ENCODE measurements around the gene TIGD2.
"Not testable (repeated sequence)": the region's sequence is repeated elsewhere in the genome, so short reads cannot be mapped to it uniquely, and the experiment has no call there.

TIGD2 gene

GRCh38 chr4:89140168-89140759 lies 28.9 kb downstream of the TIGD2 start:
- Histone ChIP-seq H3K27ac (ENCODE audit: low read length) (no peak overlapping the region), H3K9me3 (ENCODE audit: control insufficient read depth in 2 of 2, low read length in 2 of 2) (no peaks in the 10 kb centered on the region), H3K4me3 (ENCODE audit: low read length in 2 of 2) (no peak overlapping the region), H3K4me1 (ENCODE audit: control insufficient read depth, insufficient read depth, low read length) (no peaks in the 10 kb centered on the region), H3K36me3 (ENCODE audit: control insufficient read depth in 2 of 2, insufficient read depth in 2 of 2, low read length in 2 of 2) (no peaks in the 10 kb centered on the region), H3K9ac (ENCODE audit: low read length in 2 of 2) (no peak overlapping the region), H3K27me3 (ENCODE audit: control insufficient read depth in 1 of 2, insufficient read depth in 2 of 2, low read length in 2 of 2) (no peaks in the 10 kb centered on the region)

DNA sequence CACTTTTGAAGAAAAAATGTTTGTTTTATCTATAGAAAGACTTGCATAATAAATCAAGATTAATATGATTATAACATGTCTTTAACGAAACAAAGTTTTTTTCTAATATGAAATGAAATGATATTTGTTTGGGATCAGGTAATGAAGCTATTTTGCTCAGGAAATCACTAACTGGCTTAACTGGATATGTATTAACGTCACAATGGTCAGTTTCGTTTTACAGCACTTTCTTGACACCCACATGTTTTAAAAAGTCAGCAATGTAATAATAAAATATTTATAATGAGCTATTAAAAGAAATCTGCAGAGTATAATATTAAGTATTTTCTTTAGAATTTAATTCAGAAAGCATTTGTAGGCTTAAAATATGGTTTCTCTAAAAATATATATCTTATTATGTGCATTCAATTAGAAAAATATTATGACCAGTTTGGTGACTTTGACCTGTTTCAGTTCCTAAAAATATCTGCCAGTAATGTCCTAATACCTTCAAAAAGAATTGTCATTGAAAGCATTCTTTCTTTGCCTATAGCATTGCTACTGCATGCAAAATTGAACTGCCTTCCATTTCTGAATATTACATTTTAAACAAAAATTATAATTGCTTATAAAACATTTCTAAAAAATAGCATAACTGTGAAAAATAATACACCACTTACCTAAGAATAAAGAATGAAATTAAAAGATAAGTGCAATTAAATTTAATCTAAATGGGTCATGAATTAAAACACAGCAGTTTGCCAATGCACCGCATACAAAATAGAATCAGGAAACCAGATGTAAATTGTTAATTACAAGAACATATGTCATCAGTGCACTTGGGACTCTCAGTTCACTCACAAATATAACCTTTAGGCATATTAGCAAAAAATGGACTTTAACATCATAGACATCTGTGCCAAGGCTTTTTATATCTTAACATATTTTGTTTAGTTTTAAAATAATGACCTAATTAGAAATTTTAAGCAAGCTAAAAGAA lies 31.6 kb downstream of the TIGD2 start:
- H3K9me3 ChIP-seq (ENCODE audit: control insufficient read depth in 2 of 2, low read length in 2 of 2) = no peaks in the 10 kb centered on the region
- no peak overlapping the region for H3K9ac ChIP-seq (ENCODE audit: low read length in 2 of 2)
- no peak overlapping the region for H3K27ac ChIP-seq (ENCODE audit: low read length)
- H3K27me3 ChIP-seq (ENCODE audit: control insufficient read depth in 1 of 2, insufficient read depth in 2 of 2, low read length in 2 of 2) = no peaks in the 10 kb centered on the region
- no peaks in the 10 kb centered on the region for H3K36me3 ChIP-seq (ENCODE audit: control insufficient read depth in 2 of 2, insufficient read depth in 2 of 2, low read length in 2 of 2)
- no peak overlapping the region for H3K4me3 ChIP-seq (ENCODE audit: low read length in 2 of 2)
- no peaks in the 10 kb centered on the region for H3K4me1 ChIP-seq (ENCODE audit: control insufficient read depth, insufficient read depth, low read length)

- not testable (repeated sequence) for H3K27ac ChIP-seq (ENCODE audit: low read length); H3K9ac ChIP-seq (ENCODE audit: low read length in 2 of 2); H3K27me3 ChIP-seq (ENCODE audit: control insufficient read depth in 1 of 2, insufficient read depth in 2 of 2, low read length in 2 of 2); H3K4me3 ChIP-seq (ENCODE audit: low read length in 2 of 2); H3K4me1 ChIP-seq (ENCODE audit: control insufficient read depth, insufficient read depth, low read length); H3K36me3 ChIP-seq (ENCODE audit: control insufficient read depth in 2 of 2, insufficient read depth in 2 of 2, low read length in 2 of 2); H3K9me3 ChIP-seq (ENCODE audit: control insufficient read depth in 2 of 2, low read length in 2 of 2)
These were observed 33.3 kb downstream of the TIGD2 start for GRCh38 chr4:89144652-89145051.

- Histone ChIP-seq H3K27me3 (ENCODE audit: control insufficient read depth in 1 of 2, insufficient read depth in 2 of 2, low read length in 2 of 2) (no peaks in the 10 kb centered on the region), H3K36me3 (ENCODE audit: control insufficient read depth in 2 of 2, insufficient read depth in 2 of 2, low read length in 2 of 2) (no peaks in the 10 kb centered on the region), H3K9me3 (ENCODE audit: control insufficient read depth in 2 of 2, low read length in 2 of 2) (no peaks in the 10 kb centered on the region), H3K4me1 (ENCODE audit: control insufficient read depth, insufficient read depth, low read length) (no peaks in the 10 kb centered on the region), H3K4me3 (ENCODE audit: low read length in 2 of 2) (no peak overlapping the region), H3K27ac (ENCODE audit: low read length) (no peak overlapping the region), H3K9ac (ENCODE audit: low read length in 2 of 2) (no peak overlapping the region)
These were observed 34.9 kb downstream of the TIGD2 start for GRCh38 chr4:89146196-89146595.

DNA sequence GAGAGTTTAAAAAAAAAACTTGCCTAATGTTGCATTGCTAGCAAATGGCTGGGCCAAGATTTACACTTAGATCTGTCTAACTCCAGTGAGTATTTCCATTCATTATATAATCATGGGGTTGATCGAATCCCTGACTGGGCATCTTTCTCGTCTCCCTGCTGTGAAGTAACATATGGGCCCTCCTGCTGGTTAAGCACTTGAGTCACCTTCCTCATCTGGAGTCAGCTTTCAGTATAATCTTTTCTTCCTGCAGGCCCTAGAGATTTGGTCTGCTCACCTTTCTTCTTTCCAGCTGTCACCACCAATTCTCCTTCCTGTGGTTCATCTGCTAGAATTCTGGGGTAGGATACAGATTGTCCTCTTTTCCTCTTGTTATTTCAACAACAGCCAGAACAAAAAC lies 41.6 kb downstream of the TIGD2 start:
- Histone ChIP-seq H3K27ac (ENCODE audit: low read length) (no peak overlapping the region), H3K27me3 (ENCODE audit: control insufficient read depth in 1 of 2, insufficient read depth in 2 of 2, low read length in 2 of 2) (no peaks in the 10 kb centered on the region), H3K9ac (ENCODE audit: low read length in 2 of 2) (no peak overlapping the region), H3K9me3 (ENCODE audit: control insufficient read depth in 2 of 2, low read length in 2 of 2) (no peaks in the 10 kb centered on the region), H3K4me3 (ENCODE audit: low read length in 2 of 2) (no peak overlapping the region), H3K4me1 (ENCODE audit: control insufficient read depth, insufficient read depth, low read length) (no peaks in the 10 kb centered on the region), H3K36me3 (ENCODE audit: control insufficient read depth in 2 of 2, insufficient read depth in 2 of 2, low read length in 2 of 2) (no peaks in the 10 kb centered on the region)

- no peaks in the 10 kb centered on the region for H3K27me3 ChIP-seq (ENCODE audit: control insufficient read depth in 1 of 2, insufficient read depth in 2 of 2, low read length in 2 of 2)
- no peaks in the 10 kb centered on the region for H3K9me3 ChIP-seq (ENCODE audit: control insufficient read depth in 2 of 2, low read length in 2 of 2)
- no peak overlapping the region for H3K27ac ChIP-seq (ENCODE audit: low read length)
- H3K9ac ChIP-seq (ENCODE audit: low read length in 2 of 2) = no peak overlapping the region
- no peaks in the 10 kb centered on the region for H3K4me1 ChIP-seq (ENCODE audit: control insufficient read depth, insufficient read depth, low read length)
- no peaks in the 10 kb centered on the region for H3K36me3 ChIP-seq (ENCODE audit: control insufficient read depth in 2 of 2, insufficient read depth in 2 of 2, low read length in 2 of 2)
- H3K4me3 ChIP-seq (ENCODE audit: low read length in 2 of 2) = no peak overlapping the region
These were observed 45.0 kb downstream of the TIGD2 start for GRCh38 chr4:89156174-89156914.

GRCh38 chr4:89157488-89158024 lies 46.2 kb downstream of the TIGD2 start:
- no peaks in the 10 kb centered on the region for H3K9me3 ChIP-seq (ENCODE audit: control insufficient read depth in 2 of 2, low read length in 2 of 2)
- H3K36me3 ChIP-seq (ENCODE audit: control insufficient read depth in 2 of 2, insufficient read depth in 2 of 2, low read length in 2 of 2) = no peaks in the 10 kb centered on the region
- H3K27ac ChIP-seq (ENCODE audit: low read length) = no peak overlapping the region
- no peak overlapping the region for H3K4me3 ChIP-seq (ENCODE audit: low read length in 2 of 2)
- no peaks in the 10 kb centered on the region for H3K27me3 ChIP-seq (ENCODE audit: control insufficient read depth in 1 of 2, insufficient read depth in 2 of 2, low read length in 2 of 2)
- H3K4me1 ChIP-seq (ENCODE audit: control insufficient read depth, insufficient read depth, low read length) = no peaks in the 10 kb centered on the region
- H3K9ac ChIP-seq (ENCODE audit: low read length in 2 of 2) = no peak overlapping the region

DNA sequence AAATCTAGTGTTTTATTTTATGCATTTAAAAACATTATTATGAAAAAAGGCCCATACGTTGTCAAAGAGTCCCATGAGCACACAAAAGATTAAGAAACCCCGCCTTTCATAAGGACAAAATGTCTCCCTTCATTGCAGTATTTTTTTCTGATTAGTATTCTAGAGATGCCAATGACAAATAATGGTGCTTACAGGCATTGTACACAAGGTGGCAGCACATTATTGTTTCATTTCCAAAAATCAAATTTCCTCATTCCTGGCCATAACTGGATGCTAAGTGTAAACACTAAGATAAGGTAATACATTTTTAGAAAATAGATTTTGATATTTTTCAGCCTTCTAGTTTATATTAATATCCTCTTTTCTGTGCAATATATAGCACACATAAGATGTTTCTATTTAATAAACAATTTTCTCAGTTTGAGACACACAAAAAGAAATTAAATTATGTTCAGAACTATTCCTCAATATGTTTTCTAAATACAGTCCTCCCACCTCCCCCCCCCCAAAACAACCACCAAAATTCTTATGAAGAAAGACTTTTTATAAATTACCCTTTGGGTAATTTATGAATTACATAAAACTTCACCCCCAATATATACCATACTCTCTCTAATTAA lies 47.7 kb downstream of the TIGD2 start:
- Histone ChIP-seq H3K9me3 (ENCODE audit: control insufficient read depth in 2 of 2, low read length in 2 of 2) (no peaks in the 10 kb centered on the region), H3K4me1 (ENCODE audit: control insufficient read depth, insufficient read depth, low read length) (no peaks in the 10 kb centered on the region), H3K27me3 (ENCODE audit: control insufficient read depth in 1 of 2, insufficient read depth in 2 of 2, low read length in 2 of 2) (no peaks in the 10 kb centered on the region), H3K27ac (ENCODE audit: low read length) (no peak overlapping the region), H3K36me3 (ENCODE audit: control insufficient read depth in 2 of 2, insufficient read depth in 2 of 2, low read length in 2 of 2) (no peaks in the 10 kb centered on the region), H3K4me3 (ENCODE audit: low read length in 2 of 2) (no peak overlapping the region), H3K9ac (ENCODE audit: low read length in 2 of 2) (no peak overlapping the region)

GRCh38 chr4:89160806-89161205 lies 49.5 kb downstream of the TIGD2 start:
- Histone ChIP-seq H3K4me3 (ENCODE audit: low read length in 2 of 2) (no peak overlapping the region), H3K27me3 (ENCODE audit: control insufficient read depth in 1 of 2, insufficient read depth in 2 of 2, low read length in 2 of 2) (no peaks in the 10 kb centered on the region), H3K27ac (ENCODE audit: low read length) (no peak overlapping the region), H3K9ac (ENCODE audit: low read length in 2 of 2) (no peak overlapping the region), H3K9me3 (ENCODE audit: control insufficient read depth in 2 of 2, low read length in 2 of 2) (no peaks in the 10 kb centered on the region), H3K36me3 (ENCODE audit: control insufficient read depth in 2 of 2, insufficient read depth in 2 of 2, low read length in 2 of 2) (no peaks in the 10 kb centered on the region), H3K4me1 (ENCODE audit: control insufficient read depth, insufficient read depth, low read length) (no peaks in the 10 kb centered on the region)

DNA sequence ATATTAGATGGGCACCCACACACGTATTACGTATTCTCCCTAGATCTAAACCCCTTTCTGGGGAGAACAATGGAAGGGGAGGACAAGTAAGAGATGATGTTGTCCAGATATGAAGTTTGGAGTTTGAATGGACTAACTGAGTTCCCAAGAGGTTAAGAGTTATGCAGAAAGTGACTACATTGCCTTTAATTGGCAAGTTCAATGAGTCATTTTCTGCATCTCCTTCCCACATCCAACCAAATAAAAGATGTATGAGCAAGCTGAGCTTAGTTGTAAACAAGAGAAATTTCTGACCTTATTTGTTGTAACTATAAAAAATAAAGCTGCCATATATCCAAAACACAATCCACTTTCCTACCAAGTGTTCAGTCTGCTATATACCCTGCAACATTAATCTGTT lies 50.5 kb downstream of the TIGD2 start:
- H3K4me1 ChIP-seq (ENCODE audit: control insufficient read depth, insufficient read depth, low read length) = no peaks in the 10 kb centered on the region
- no peak overlapping the region for H3K9ac ChIP-seq (ENCODE audit: low read length in 2 of 2)
- H3K36me3 ChIP-seq (ENCODE audit: control insufficient read depth in 2 of 2, insufficient read depth in 2 of 2, low read length in 2 of 2) = no peaks in the 10 kb centered on the region
- H3K27ac ChIP-seq (ENCODE audit: low read length) = no peak overlapping the region
- H3K9me3 ChIP-seq (ENCODE audit: control insufficient read depth in 2 of 2, low read length in 2 of 2) = no peaks in the 10 kb centered on the region
- no peak overlapping the region for H3K4me3 ChIP-seq (ENCODE audit: low read length in 2 of 2)
- H3K27me3 ChIP-seq (ENCODE audit: control insufficient read depth in 1 of 2, insufficient read depth in 2 of 2, low read length in 2 of 2) = no peaks in the 10 kb centered on the region
